GM18951 (cell line): Measurements from ENCODE around the gene HORMAD2.
"Not testable (repeated sequence)": the region's sequence is repeated elsewhere in the genome, so short reads cannot be mapped to it uniquely, and the experiment has no call there.

Experiments used
- POLR2A ChIP-seq: IDR thresholded peaks from 4 replicates; pipeline ENCODE4 v1.6.1; 2011; ENCODE audit warnings: mild to moderate bottlenecking; ENCODE audit not compliant: insufficient read length, insufficient read depth; ENCODE audit errors: extremely low read depth
- in situ Hi-C: fragments of 300-500 bp; cut with MboI; formaldehyde crosslinking; loops from one replicate; pipeline ENCODE4 v1.12.0; 2022; ENCODE audit warnings: low sequenced_read_pairs, mixed read lengths, inconsistent platforms; ENCODE audit not compliant: unreplicated experiment

The HORMAD2 gene

GRCh38 chr22:30214703-30215407 is 134.6 kb downstream of the HORMAD2 start:
- no peak for TF ChIP-seq POLR2A
- in situ Hi-C loops, result no loop called here

DNA sequence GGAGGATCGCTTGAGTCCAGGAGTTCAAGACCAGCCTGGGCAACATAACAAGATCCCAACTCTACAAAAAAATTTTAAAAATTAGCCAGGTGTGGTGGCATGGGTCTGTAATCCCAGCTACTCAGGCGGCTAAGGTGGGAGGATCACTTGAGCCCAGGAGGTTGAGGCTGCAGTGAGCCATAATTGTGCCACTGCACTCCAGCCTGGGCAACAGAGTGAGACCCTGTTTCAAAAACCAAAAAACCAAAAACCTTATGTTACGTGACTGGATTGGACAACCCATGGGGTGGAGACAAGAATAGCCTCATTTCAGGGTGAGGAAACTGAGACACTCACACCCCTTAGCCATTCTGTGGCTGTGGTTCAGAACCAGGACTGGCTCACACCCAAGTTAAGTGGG is 136.0 kb downstream of the HORMAD2 start:
- in situ Hi-C loops, result not testable (repeated sequence)

DNA sequence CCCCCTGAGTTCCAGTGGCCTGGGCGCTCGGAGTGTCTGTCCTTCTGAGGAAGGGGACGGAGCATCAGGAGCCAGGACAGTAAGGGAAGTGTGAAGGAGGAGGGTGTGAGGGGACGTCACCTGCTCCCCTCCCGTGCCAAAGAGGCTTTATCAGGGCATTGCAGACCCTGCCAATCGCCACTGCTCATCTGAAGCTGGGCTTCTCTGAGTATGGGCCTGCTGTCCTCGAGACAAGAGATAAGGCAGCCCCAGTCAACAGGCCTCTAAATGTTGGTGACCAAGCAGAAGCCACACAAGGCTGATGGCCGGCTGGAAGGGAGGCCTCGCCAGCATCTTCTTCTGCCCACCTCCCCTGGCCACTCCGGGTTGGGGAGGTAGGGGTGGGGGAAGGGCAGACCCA is 136.4 kb downstream of the HORMAD2 start:
- in situ Hi-C loops, result no loop called here
- no peak for TF ChIP-seq POLR2A

DNA sequence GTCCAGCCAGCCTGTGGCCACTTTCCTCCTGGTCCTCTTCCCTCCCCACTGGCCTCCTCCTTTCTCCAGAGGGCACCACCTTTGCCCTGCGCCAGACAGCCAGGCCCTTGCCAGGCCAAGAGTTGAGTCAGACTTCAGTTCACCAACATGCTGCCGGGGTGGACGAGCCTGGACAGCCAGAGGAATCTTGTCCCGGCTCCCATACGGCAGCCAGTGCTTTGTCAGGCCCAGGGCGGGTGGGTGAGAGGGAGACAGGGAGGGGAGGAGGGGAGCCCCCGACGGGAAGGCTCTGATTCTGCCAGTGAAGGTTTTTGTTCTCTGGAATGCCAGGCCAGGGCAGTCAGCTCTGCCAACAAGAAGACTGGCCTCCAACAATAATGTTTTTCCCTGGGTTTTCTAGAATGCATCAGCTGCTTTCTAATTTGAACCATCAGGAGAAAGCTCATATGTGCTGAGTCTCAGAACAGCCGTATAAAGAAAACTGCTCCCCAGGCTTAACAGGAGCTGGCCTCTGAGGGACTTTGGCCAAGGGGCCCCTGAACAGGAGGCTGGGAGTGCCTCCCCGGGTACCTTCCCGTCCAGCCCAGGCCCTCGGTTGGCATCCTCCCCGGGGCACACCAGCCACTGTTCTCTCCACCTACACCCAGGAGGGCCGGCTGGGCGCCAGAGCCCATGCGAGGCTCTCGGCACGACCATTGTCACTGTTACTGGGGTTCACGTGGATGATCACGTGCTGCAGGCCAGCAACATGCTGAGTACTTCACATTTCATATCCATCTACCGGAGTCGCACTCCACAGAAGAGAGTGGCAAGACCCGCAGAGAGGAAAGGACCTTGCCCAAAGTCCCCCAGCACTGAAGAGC is 137.7 kb downstream of the HORMAD2 start:
- no peak for TF ChIP-seq POLR2A
- in situ Hi-C loops, result no loop called here

- in situ Hi-C loops, result no loop called here
- no peak for TF ChIP-seq POLR2A
These were observed 138.9 kb downstream of the HORMAD2 start for GRCh38 chr22:30219049-30219654.

DNA sequence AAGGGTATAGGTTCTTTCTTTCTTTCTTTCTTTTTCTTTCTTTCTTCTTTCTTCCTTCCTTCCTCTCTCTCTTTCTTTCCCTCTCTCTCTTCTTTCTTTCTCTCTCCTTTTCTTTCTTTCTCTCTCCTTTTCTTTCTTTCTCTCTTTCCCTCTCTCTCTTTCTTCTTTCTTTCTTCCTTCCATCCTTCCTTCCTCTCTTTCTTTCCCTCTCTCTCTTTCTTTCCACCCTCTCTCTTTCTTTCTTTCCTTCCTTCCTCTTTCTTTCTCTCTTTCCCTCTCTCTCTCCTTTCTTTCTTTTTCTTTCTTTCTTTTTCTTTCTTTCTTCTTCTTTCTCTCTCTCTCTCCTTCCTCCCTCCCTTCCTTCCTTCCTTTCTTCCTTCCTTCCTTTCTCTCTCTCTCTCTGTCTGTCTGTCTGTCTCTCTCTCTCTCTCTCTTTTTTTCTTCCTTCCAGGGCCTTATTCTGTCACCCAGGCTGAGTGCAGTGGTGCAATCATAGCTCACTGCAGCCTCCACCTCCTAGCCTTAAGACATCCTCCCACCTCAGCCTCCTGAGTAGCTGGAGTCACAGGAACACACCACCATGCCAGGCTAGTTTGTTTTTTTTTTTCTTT is 139.5 kb downstream of the HORMAD2 start:
- in situ Hi-C loops, result no loop called here
- no peak for TF ChIP-seq POLR2A

GRCh38 chr22:30220338-30221012 is 140.2 kb downstream of the HORMAD2 start:
- in situ Hi-C loops, result no loop called here
- TF ChIP-seq POLR2A, result no peak

DNA sequence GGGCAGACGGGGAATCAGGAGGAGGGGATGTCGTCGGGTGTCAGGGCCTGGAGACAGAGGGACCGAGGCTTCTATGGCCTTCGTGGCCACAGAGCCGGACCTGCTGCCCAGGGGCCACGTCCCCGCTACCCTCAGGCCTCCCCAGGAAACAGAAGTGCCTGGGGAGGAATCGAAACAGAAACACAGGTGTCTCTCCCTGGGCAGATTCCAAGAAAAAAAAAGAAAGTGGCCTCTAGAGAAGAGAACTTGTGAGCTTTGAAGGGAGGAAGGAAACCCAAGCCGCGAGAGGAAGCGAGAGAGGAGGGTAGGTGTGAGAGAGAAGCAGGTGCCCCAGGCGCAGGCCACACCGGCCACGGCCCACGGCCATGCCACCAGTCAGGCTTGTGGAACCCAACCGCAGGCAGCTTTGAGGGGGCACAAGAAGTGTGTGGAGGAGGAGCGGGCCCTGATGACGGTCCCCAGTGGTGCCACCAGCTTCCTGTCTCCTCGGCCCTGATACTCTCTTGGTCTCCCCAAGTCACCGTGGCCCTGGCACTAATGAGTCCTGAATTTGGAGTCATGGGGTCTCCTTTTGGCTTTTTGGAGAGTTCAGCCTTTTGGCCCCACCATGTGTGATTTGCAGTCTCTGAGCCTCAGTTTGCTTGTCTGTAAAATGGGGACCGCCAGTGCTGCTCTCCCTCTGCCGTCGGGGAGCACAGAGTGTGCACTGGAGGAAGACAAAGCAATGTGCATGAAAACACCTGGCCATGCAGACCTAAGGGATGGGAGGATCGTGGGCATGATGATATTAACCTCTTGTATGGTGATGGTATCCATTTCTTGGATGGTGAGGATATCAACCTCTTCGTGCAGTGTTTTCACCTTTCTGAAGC is 141.1 kb downstream of the HORMAD2 start:
- TF ChIP-seq POLR2A, result no peak
- in situ Hi-C loops, result no loop called here

GRCh38 chr22:30222321-30222720 is 142.1 kb downstream of the HORMAD2 start:
- in situ Hi-C loops, result no loop called here
- TF ChIP-seq POLR2A, result no peak

- no peak for TF ChIP-seq POLR2A
- in situ Hi-C loops, result no loop called here
These were observed 143.0 kb downstream of the HORMAD2 start for GRCh38 chr22:30223303-30223702.

DNA sequence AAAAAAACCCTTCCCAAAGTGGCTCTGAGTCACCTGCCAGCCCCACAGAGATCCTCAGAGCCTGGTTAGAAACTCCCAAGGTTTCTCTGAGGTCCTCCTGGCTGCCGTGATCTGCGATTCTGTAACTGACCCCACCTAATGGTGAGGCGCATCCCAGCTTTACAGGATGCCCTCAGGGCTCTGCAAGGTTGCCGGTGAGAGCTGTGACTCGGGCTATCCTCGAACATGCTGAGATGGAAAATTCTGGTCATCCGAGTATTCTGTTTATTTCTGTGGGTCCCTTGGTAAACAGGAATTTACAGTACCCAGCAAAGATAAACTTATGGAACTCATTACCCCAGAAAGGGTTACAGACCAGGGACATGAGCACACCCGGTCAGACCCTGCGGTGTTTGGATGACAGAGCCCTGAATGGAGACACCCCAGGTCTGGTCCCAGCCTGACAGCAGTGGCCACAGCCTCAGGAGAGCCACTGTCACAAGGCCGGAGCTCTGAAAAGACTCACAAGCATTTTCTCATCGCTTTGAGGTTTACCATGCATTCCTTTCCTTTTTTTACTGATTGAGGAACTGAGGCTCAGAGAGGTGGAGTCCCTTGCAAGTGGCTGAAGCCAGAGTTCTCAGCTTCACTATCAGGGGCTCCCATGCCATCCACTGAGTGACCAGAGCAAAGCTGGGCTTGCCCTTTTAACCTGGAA is 144.0 kb downstream of the HORMAD2 start:
- in situ Hi-C loops, result no loop called here

More for the DNA sequence above, 144.0 kb downstream of the HORMAD2 start:
- TF ChIP-seq POLR2A, result no peak
